CD4-positive, alpha-beta T cell treated with Interleukin-17A for 1 hour (primary cell): ENCODE data around the gene RADX.
"Not testable (repeated sequence)": the region's sequence is repeated elsewhere in the genome, so short reads cannot be mapped to it uniquely, and the experiment has no call there.

Source experiments
- DNase-seq: peaks from one replicate; pipeline ENCODE4 v3.0.0-alpha.2; 2020

Gene RADX, protein sequence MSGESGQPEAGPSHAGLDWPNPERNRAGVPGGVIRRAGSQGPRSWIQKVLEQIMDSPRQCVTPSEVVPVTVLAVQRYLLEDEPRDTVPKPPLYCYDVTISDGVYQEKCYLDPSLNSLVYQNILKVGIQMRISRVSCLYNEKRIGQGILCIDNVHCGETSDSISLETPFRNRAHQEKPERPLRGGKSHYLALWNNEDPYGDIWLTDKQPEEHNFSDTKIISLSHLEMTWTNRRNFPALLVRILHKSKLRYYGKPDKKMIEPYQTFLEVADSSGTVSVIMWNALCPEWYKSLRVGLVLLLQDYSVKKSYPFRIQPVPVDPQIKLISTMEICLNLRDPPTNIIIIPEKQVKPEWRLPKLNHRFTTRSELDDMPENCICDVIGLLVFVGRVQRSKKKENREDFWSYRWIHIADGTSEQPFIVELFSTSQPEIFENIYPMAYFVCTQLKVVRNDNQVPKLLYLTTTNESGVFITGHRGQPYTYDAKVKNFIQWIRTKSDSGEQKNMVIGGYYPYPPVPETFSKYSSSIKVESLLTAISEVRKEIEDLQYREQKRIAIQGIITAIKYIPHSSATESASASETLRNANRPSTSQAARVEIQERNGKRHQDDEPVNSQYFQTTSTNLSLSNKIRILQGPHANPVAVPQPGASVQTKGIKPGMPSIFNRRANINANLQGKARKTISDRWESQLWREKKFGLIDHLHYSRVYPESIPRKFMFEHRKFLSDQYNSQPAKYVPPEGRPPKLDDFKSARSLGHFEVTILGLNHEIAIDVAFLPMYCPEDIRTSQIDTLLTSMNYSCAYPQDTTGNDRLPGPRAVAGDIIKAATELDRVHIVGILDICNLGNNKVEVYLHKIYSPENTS

DNA sequence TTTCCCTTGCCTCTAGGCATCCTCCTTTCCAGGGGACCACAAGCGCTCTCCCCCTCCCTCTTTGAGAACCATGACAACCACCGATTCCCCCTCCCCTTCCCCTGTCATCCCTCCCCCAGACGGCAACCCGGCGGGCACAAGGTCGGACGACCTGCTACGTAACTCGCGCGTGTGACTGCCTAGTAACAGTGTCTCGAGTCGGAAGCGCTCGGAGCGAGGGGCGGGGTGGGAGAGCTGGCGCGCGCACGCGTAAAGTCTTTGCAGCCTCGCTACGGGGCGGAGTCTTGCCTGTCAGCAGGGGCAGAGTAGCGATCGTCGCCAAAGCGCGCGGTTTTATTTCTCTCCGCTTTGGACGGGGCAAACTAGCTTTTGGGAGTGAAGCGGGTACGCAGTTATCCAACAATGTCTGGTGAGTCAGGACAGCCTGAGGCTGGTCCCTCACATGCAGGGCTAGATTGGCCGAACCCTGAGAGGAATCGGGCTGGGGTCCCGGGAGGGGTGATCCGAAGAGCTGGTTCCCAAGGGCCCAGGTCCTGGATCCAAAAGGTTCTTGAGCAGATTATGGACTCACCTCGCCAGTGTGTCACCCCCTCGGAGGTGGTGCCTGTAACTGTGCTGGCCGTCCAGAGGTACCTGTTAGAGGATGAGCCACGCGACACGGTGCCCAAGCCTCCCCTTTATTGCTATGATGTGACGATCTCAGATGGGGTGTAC lies at the start of gene RADX:
RADX (plus strand) TSS at position 300 of the 714 bp plus-strand sequence; CDS start at position 403, 103 bp downstream.
- peak; percentile 93 for DNase-seq

DNA sequence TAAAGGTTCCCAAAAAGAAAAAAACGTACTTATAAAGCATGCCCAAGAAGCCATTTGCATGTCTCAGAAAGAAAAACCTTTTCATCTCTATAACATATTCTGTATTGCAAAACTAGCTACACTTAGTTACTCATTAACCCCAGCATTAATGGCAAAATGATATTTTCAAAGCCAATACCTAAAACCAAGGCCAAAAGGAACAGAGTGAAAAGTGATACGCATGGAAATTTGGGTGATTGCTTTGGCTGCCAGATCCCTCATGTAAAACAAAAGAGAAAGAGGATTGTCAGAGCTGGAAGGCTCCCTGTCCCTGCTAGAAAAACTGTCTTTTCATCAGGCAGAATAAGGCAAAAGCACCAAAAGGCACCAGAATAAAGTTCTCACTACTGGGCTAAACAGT lies 46.8 kb upstream of the RADX start:
- DNase-seq = no peak

DNA sequence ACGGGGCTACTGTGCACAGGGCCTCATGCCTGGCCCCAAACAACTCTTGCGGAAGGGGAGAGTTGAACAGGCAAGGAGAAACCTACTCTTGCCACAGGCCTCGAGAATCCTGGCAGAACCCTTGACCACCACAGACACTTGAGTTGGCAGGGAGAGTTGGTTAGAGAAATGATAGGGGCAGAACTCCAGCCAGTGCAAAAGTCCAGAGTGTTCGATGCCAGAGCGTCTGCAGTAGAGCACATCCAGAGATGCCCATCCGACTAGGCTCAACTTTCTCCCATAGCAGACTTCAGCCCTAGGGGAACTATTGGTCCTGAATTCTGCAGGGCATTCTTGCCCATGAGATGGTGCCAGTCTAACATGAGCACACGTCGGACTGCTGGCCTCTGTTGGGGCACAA lies 45.4 kb upstream of the RADX start:
- no peak for DNase-seq

DNA sequence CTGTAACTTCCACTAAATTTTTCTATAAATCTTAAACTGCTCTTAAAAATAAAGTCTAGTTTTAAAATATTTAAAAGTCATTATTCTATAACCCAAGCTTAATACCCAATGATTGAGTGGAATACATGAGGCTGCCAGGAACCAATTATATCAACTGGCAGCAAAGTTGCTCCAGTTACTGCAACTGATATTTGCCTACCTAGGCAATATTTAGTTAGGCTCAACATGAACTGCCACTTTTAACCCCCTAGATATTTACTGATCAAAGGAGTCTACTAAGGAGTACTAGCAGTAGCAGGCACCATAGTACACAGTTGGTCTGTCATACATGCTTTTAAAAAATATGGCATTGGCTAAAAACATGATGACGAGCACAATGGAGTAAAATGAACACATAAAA lies 29.9 kb upstream of the RADX start:
- no peak for DNase-seq

DNA sequence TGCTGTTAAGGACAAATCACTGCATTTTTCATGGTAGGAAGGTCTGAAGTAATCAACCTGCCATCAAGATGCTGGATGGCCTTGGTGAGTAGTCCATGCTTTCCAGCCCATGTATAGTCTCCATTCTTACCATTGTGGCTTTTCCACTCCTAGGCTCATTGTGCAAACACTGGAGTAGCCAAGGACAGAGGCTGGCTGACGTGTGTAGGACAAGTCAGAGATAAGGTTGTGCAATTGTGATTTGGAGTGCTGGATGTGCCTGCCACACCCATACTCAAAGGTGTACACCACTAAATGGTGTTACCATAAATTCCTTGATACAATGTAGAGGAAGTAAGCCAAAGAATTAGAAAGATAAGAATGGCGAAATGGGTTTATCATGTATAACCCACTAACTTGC lies 26.3 kb upstream of the RADX start:
- no peak for DNase-seq

DNA sequence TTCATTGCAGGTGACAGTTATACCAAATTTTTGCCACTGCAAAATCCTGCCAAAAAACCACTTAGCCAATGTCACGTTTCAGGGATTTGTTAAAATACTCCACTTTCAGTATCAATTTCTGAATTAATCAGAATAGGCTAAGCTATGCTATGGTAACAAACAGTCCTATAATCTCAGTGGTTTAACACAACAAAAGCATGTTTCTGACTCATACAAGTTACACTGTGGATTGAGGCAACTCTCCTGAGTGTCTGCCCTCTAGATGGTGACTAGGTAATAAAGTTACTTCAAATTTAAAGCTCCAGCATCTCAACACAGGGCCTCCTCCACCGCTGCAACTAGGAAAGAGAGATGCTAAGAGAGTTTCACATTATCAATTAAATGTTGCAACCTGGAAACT lies 23.0 kb upstream of the RADX start:
- no peak for DNase-seq

DNA sequence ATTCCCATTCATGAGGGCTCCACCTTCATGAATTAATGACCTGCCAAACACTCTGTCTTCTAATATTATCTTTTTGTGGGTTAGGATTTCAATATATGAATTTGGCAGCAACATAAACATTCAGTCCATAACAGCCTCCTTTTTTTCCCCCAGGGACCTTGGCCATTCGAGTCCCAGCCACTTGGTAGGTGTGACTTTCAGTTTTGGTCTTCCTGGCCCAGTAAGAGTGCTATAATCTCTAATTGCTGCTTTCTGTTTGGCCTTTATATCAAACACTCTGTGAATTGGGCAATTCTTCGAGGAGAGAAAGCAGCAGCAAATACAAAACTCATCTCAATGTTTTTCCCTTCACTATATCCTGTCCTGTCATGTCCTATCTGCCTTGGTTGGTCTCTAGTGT lies 12.4 kb upstream of the RADX start:
- no peak for DNase-seq

DNA sequence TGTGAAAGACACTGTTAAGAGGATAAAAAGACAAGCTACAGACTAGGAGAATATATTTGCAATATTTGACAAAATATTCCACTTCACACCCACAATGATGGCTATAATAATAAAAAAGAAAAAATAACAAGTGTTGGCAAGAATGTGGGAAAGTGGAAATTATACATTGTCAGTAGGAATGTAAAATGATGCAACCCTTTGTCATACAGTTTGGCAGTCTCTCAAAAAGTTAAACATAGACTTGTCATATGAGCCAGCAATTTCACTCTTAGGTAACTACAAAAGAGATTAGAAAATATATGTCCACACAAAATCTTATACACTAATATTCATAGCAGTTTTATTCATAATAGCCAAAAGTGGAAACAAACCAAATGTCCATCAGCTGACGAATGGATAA lies 5.2 kb upstream of the RADX start:
- no peak for DNase-seq

DNA sequence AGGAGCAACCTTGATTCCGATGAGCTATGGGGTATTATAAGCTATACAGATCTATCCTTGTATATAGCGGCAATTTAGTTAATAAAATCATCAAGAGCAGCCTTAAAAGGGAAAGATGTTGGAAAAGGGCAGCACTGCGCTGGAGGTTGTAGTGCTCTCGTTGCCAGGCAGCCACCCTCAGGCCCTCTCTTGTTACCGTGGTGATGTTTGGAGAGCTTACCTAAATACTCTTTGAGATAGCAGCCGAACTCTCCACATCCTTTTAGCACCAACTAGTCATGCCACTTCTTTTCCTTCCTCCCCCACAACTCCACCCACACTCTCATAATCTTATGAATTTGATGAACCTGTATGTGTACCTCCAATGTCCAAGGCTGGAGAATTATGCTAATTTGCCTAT lies 3.8 kb upstream of the RADX start:
- peak; percentile 75 for DNase-seq

DNA sequence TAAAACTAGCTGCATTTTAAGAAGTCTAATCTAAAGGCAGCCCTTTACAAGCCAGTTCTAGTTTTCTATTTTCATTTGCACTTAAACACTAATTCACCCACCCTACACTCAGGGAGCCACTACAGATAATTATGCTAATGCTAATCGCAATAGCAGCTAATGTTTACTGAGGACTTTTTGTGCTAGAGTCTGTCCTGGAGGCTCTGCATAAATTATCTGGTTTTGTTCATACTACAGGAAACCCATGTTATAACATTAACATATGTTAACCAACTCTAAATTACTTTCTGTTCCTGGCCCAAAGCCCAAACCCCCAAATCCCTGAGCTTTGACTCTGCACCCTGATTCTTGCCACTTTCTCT lies 480 bp upstream of the RADX start:
- DNase-seq = no peak

DNA sequence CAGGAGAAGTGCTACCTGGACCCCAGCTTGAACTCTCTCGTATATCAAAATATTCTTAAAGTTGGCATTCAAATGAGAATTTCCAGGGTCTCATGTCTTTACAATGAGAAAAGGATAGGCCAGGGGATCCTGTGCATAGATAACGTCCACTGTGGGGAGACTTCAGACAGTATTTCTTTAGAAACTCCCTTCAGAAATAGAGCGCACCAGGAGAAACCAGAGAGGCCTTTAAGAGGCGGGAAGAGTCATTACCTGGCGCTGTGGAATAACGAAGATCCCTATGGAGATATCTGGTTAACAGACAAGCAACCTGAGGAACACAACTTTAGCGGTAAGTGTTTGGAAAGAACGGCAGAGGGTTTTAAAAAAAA lies 600 bp downstream of the RADX start:
- DNase-seq = peak; percentile 24

DNA sequence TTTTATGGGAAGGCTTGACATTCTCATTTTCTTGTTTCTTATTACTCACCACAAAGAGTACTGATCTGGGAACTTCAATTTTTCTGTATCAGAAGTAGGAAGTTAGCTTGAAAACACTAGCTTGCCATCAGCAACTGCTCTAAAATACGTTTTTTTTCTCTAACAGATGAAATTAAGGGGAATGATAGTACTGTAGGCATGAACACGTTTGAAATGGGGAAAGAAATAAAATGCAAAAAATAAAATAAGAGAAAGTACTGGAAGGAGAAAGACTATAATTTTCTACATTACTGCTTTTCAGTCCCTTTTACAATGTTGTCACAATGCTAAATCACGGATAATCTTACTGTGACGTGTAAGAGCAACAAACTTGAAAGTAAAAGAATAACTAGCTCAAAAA lies 1.5 kb downstream of the RADX start:
- DNase-seq = no peak

DNA sequence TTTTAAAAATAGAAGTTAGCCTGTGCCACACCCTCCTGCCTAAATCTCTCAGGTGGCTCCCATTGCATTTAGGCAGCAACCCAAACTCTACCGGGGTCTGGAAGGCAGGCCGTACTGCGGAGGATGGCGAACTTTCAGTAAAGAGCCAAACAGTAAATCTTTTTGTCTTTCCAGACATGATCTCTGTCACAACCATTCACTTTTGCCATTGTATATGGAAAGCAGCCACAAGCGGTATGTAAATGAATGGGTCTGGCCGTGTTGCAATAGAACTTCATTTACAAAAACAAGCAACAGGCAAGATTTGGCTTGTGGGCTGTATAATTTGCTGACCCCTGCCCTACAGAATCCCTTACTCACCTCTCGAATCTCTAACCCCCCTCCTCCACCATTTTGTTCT lies 3.3 kb downstream of the RADX start:
- DNase-seq = no peak

DNA sequence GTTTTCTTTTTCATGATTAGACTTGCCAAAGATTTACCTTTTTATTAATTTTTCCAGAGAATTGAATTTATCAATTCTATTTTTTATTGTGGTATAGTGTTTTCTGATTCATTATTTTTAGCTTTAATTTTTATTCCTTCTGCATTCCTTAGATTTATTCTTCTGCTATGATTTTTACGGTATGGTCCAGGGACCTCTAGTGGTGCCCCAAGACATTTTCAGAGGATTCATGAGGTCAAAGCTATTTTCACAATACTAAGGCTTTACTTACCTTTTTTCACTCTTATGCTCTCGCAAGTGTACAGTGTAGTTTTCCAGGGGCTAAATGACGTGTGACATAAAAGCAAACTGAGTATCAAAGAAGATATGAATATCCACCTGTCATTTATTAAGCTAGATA lies 8.0 kb downstream of the RADX start:
- peak; percentile 8 for DNase-seq

DNA sequence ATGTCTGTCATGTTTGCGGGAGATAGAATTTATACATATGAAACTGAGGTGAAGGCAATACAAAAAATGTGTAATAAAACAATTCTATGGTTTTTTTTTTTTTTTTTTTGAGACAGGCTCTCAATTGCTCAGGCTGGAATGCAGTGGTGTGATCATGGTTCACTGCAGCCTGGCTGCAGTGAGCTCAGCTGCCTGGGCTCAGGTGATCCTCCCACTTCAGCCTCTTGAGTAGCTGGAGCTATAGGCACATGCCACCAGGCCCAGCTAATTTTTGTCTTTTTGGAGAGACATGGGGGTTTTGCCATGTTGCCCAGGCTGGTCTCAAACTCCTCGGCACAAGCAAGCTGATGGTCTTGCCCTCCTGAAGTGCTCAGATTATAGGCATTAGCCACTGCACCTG lies 10.1 kb downstream of the RADX start:
- DNase-seq = no peak

DNA sequence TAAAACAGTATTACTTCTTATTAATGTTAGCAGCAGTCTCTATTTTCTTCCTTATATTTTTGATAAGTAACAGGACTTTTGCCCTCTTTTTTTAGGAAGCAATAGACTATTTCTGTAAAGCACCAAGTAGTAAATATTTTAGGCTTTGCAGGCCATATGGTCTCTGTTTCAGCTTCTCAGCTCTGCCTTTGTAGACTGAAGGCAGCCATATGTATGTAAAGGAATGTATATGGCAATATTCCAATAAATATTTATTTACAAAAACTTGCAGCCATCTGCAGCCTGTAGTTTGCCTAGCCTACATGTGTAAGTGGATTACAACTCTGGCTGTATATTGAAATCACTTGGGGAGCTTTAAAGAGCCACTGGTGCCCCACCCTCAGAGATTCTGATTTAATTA lies 15.0 kb downstream of the RADX start:
- DNase-seq = no peak

DNA sequence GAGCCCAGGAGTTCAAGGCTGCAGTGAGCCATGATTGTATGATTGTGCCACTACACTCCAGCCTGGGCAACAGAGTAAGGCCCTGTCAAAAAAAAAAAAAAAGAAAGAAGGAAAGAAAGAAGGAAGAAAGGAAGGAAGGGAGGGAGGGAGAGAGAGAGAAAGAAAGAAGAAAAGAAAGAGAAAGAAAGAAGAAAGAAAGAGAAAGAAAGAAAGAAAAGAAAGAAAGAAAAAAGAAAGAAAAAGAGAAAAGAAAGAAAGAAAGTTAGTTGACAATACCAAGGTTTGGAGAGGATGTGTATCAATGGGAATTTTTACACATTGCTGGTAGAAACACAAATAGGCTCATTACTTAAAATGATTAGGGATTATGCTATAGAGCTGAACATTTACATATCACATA lies 19.8 kb downstream of the RADX start:
- no peak for DNase-seq

DNA sequence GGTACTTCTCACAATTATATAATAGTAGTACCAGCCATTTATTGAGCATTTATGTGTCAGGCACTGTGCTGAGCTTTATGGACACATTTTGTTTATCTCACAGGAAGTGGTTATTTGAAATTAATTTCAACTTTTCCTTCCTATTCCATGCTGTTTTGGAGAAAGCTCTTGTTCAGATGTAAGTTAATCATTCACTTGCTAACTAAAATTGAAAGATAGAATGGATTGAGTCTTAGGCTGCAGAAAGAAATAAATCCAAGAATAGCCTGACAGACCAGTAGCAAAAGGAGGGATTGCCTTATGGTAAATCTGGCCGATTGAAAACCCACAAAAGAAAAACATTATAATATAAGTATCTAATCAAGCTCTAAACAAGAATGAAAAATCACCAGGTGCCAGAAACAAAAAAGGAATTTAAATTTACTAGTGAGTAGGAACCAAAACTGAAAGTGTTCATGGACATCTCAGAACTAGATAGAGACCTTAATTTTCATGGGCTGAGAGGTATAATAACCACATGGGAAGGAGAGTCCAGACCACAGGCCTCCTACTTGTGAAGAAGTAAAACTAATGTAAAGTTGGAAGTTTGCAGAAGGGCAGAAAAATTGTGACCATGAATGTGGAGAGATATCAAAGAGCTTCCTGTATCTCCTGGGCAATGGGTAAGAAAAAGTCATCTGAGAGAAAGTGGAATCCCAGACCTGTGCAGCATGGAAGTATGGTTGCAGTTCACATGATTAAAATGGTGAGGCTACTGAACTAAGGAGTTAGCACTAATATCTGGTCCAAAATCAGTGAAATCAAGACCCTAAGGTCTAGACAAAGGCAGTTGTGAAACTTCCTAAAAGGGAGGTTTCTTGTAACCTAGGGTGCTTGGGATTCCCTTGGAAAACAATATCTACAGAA lies 38.0 kb downstream of the RADX start:
- peak; percentile 3 for DNase-seq

DNA sequence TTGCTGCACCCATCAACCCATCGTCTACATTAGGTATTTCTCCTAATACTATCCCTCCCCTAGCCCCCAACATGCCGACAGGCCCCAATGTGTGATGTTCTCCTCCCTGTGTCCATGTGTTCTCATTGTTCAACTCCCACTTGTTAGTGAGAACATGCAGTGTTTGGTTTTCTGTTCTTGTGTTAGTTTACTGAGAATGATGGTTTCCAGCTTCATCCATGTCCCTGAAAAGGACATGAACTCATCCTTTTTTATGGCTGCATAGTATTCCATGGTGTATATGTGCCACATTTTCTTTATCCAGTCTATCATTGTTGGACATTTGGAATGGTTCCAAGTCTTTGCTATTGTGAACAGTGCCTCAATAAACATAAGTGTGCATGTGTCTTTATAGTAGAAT lies 41.8 kb downstream of the RADX start:
- DNase-seq = not testable (repeated sequence)

DNA sequence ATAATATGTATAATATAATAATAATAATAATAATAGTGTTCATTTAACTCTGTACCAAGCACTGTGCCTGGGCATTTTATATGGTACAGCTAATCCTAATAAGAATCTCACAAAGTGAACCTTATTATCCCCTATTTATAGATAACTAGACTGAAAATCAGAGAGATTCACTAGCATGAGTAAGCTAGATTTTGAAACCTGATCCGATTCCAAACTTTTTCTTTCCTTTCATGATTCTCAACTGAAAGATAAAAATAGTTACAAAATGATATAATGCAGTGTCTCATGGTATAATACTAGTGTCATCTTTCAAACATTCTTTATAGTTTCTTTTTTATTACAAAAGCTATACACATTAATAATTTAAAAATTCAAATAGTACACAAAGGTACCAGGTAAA lies 58.9 kb downstream of the RADX start:
- no peak for DNase-seq

DNA sequence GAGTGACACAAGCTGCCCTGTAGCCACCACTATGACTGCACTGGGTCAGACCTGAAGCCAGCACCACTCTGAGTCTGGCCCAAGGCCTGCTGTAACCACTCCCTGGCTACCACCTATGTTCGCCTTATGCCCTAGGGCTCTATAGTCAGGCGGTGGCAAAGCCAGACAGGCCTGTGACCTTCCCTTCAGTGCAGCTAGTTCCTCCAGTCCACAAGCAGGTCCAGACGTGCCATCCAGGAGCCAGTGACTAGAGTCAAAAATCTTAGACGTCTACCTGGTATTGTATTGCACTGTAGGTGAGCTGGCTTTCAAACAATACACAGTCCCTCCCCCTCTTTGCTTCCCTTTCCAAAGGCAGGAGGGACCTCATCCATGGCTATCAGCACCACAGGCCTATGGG lies 60.7 kb downstream of the RADX start:
- no peak for DNase-seq

DNA sequence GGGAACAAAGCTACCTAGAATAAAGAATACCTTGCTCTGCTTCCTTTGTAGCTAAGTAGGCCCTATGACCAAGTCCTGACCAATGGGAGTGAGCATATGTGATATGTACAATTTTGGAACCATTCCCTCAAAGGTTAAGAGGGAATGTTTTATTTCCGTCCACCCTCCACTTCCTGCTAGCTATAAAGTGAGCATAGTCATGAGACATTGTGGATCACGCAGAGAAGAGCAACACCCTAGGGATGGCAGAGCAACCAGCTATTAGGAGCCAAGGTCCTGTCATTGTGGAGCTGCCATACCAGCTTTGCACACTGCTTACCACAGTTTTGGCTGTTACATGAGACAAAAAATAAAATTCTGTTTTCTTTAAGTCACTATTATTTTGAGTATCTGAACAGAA lies 68.9 kb downstream of the RADX start:
- no peak for DNase-seq

DNA sequence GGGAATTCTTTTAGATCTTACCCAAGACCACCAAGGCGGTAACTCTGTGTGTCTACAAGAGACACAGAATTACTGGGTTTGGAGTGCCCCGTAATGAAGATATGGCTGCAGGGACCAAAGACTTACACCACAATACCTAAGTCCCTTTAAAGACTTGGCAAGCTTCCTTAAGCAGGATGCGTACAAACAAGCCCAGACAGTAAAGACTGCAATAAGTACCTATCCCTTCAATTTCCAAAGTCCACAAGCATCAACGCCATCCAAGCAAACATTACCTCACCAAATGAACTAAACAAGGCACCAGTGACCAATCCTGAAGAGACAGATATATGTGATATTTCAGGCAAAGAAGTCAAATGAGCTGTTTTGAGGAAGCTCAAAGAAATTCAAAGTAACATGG lies 72.4 kb downstream of the RADX start:
- no peak for DNase-seq
